Measurements from ENCODE around the gene TRPC4.

The TRPC4 gene

DNA sequence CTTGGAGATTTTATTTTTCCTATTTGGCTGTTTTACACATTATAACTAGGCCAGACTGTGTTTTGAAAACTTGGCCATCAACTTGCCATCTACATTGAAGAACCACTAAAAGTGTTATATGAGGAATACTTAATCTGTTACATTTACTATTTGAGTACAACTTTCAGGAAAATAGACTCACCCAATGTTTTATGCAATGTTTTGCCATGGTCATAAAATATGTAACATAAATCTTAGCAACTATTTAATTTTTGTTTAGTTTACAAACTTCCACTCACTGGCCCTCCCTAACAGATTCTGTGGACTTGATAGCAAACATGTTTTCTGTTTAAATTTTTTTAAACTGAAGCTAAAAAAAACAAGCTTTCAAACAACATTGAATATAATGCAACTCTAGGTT lies 23.7 kb upstream of the TRPC4 start:
- TF ChIP-seq, protein P1, sequence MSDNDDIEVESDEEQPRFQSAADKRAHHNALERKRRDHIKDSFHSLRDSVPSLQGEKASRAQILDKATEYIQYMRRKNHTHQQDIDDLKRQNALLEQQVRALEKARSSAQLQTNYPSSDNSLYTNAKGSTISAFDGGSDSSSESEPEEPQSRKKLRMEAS (IDR thresholded peaks at IDR 0.05) = no peak
- no peak for TF ChIP-seq CEBPB (IDR thresholded peaks at IDR 0.05)
- TF ChIP-seq FOXM1 (IDR thresholded peaks at IDR 0.05; ENCODE audit: borderline replicate concordance, low read depth) = no peak
- TF ChIP-seq EP300 (IDR thresholded peaks at IDR 0.05; ENCODE audit: borderline replicate concordance) = no peak
- no peak for TF ChIP-seq TCF12 (IDR thresholded peaks at IDR 0.05; ENCODE audit: low read depth)
- TF ChIP-seq, protein P2, sequence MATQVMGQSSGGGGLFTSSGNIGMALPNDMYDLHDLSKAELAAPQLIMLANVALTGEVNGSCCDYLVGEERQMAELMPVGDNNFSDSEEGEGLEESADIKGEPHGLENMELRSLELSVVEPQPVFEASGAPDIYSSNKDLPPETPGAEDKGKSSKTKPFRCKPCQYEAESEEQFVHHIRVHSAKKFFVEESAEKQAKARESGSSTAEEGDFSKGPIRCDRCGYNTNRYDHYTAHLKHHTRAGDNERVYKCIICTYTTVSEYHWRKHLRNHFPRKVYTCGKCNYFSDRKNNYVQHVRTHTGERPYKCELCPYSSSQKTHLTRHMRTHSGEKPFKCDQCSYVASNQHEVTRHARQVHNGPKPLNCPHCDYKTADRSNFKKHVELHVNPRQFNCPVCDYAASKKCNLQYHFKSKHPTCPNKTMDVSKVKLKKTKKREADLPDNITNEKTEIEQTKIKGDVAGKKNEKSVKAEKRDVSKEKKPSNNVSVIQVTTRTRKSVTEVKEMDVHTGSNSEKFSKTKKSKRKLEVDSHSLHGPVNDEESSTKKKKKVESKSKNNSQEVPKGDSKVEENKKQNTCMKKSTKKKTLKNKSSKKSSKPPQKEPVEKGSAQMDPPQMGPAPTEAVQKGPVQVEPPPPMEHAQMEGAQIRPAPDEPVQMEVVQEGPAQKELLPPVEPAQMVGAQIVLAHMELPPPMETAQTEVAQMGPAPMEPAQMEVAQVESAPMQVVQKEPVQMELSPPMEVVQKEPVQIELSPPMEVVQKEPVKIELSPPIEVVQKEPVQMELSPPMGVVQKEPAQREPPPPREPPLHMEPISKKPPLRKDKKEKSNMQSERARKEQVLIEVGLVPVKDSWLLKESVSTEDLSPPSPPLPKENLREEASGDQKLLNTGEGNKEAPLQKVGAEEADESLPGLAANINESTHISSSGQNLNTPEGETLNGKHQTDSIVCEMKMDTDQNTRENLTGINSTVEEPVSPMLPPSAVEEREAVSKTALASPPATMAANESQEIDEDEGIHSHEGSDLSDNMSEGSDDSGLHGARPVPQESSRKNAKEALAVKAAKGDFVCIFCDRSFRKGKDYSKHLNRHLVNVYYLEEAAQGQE (IDR thresholded peaks at IDR 0.05; ENCODE audit: low read depth) = no peak
- TF ChIP-seq TAF1 (IDR thresholded peaks at IDR 0.05; ENCODE audit: low read depth) = no peak
- no peak for TF ChIP-seq TEAD4 (IDR thresholded peaks at IDR 0.05)
- no peak for TF ChIP-seq RAD21 (IDR thresholded peaks at IDR 0.05; ENCODE audit: low read depth)
- no peak for TF ChIP-seq CREB1 (IDR thresholded peaks at IDR 0.05; ENCODE audit: low read depth)
- TF ChIP-seq, protein P3, sequence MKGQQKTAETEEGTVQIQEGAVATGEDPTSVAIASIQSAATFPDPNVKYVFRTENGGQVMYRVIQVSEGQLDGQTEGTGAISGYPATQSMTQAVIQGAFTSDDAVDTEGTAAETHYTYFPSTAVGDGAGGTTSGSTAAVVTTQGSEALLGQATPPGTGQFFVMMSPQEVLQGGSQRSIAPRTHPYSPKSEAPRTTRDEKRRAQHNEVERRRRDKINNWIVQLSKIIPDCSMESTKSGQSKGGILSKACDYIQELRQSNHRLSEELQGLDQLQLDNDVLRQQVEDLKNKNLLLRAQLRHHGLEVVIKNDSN (IDR thresholded peaks at IDR 0.05) = no peak
- TF ChIP-seq EGR1 (IDR thresholded peaks at IDR 0.05) = no peak
- no peak for TF ChIP-seq YY1 (IDR thresholded peaks at IDR 0.05; ENCODE audit: low read depth)
- no peak for TF ChIP-seq ZBTB7A (IDR thresholded peaks at IDR 0.05; ENCODE audit: low read depth)
- no peak for TF ChIP-seq NFIC (IDR thresholded peaks at IDR 0.05)

DNA sequence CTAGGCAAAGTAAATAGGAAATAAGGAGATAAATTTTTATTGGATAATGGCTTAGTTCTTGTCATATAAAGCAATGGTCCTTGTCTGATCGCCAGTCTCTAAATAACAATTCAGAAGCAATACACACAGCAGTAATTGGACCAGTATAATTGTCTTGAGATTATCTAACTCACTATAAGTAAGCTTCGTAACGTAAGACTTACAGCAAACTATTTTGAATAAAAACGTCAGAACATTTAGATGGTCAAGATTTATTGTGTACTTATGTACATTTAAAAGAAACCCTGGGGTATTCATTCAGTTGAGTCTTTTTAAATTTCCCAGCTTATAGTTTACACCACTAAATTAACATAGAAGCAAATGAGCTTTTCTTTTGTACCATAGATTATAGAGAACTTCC lies 20.2 kb upstream of the TRPC4 start:
- TF ChIP-seq CEBPB (IDR thresholded peaks at IDR 0.05) (no peak), TEAD4 (IDR thresholded peaks at IDR 0.05) (no peak), FOXM1 (IDR thresholded peaks at IDR 0.05; ENCODE audit: borderline replicate concordance, low read depth) (no peak), CREB1 (IDR thresholded peaks at IDR 0.05; ENCODE audit: low read depth) (no peak), TAF1 (IDR thresholded peaks at IDR 0.05; ENCODE audit: low read depth) (no peak), YY1 (IDR thresholded peaks at IDR 0.05; ENCODE audit: low read depth) (no peak), NFIC (IDR thresholded peaks at IDR 0.05) (no peak), TCF12 (IDR thresholded peaks at IDR 0.05; ENCODE audit: low read depth) (no peak), RAD21 (IDR thresholded peaks at IDR 0.05; ENCODE audit: low read depth) (no peak)
- TF ChIP-seq, protein P1 (IDR thresholded peaks at IDR 0.05) = no peak
- TF ChIP-seq, protein P2 (IDR thresholded peaks at IDR 0.05; ENCODE audit: low read depth) = no peak

DNA sequence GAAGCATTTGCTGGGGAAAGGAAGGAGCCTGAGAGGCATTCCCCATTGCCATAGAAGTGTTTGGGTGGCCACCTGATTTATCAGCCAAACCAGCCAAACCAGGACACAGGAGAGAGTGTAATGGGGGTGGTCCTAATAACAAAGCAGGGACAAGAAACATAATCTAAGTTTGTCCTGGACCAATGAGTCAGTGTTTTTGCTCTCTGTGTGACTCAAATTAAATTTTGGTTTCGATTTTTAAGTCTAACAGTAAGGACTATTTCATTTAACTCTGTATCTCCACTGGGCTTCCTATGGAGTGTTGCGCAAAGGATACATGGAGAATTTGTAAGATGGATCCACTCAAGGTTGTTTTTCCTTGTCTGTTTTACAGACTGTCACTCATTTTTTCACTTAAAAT lies 19.5 kb upstream of the TRPC4 start:
- TF ChIP-seq TCF12 (IDR thresholded peaks at IDR 0.05; ENCODE audit: low read depth) (no peak), EP300 (IDR thresholded peaks at IDR 0.05; ENCODE audit: borderline replicate concordance) (no peak), FOXM1 (IDR thresholded peaks at IDR 0.05; ENCODE audit: borderline replicate concordance, low read depth) (no peak), YY1 (IDR thresholded peaks at IDR 0.05; ENCODE audit: low read depth) (no peak), CEBPB (IDR thresholded peaks at IDR 0.05) (no peak), EGR1 (IDR thresholded peaks at IDR 0.05) (no peak)
- TF ChIP-seq, protein P2 (IDR thresholded peaks at IDR 0.05; ENCODE audit: low read depth) = no peak
- TF ChIP-seq, protein P3 (IDR thresholded peaks at IDR 0.05) = no peak
- TF ChIP-seq, protein P1 (IDR thresholded peaks at IDR 0.05) = no peak

DNA sequence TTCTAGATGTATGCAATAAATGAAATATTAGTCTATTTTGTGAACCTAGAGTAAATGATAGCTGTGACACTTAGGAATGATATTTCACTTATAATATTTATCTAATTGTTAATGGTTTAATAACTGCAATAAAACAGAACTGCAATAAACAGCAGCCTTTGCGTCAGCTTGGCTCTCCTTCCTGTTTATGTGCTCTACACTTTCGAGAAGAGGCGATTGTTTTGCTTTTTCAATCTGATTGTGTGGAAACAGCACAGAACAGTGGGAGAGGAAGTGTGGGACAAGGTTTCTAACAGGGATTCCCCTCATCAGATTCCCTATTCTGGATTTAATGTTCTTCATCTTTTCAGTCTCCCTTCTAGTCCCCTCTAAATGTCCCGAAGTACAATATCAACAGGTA lies 17.3 kb upstream of the TRPC4 start:
- TF ChIP-seq TEAD4 (IDR thresholded peaks at IDR 0.05) = no peak
- no peak for TF ChIP-seq EGR1 (IDR thresholded peaks at IDR 0.05)
- TF ChIP-seq, protein P2 (IDR thresholded peaks at IDR 0.05; ENCODE audit: low read depth) = no peak
- TF ChIP-seq ZBTB7A (IDR thresholded peaks at IDR 0.05; ENCODE audit: low read depth) = no peak
- no peak for TF ChIP-seq TCF12 (IDR thresholded peaks at IDR 0.05; ENCODE audit: low read depth)
- TF ChIP-seq, protein P3 (IDR thresholded peaks at IDR 0.05) = no peak
- TF ChIP-seq NFIC (IDR thresholded peaks at IDR 0.05) = no peak
- no peak for TF ChIP-seq RAD21 (IDR thresholded peaks at IDR 0.05; ENCODE audit: low read depth)
- no peak for TF ChIP-seq CEBPB (IDR thresholded peaks at IDR 0.05)
- no peak for TF ChIP-seq FOXM1 (IDR thresholded peaks at IDR 0.05; ENCODE audit: borderline replicate concordance, low read depth)
